Measurements from ENCODE around the gene GMEB2. TPM values are rescaled to one million over a fixed set of nuclear protein-coding genes. Genes with fewer than 3 reads are reported as not detected.

Gene GMEB2
- total RNA-seq, 3 donors from 2014 or later (not counting 1 experiment from before 2014, with no cell fraction given): 11.7 to 15.1 (median 14.6) TPM

- H3K27ac ChIP-seq (ENCODE audit: low read length): no peak overlapping the region
- H3K9me3 ChIP-seq (ENCODE audit: control insufficient read depth, insufficient read depth, low read length): peaks cover 9% of the 10 kb centered on the region
- Mint-ChIP-seq H3K36me3 (no peaks in the 10 kb centered on the region), H3K4me3 (no peak overlapping the region), H3K4me1 (peaks cover 7 to 11% of the 10 kb centered on the region in 2 donors), H3K9me3 (no peaks in the 10 kb centered on the region), H3K27me3 (ENCODE audit: low read depth in 2 of 2) (no peaks in the 10 kb centered on the region), H3K27ac (no peak overlapping the region)
- no peaks in the 10 kb centered on the region for H3K27me3 ChIP-seq (ENCODE audit: control insufficient read depth, insufficient read depth, low read length)
- no peak overlapping the region for H3K4me3 ChIP-seq (ENCODE audit: low read length)
- WGBS (ENCODE audit: insufficient coverage): 96% methylated on average over 33 of the region's 33 CpGs
- H3K36me3 ChIP-seq (ENCODE audit: control insufficient read depth, insufficient read depth, low read length): peaks cover 34% of the 10 kb centered on the region
- intact Hi-C loops (cut with micrococcal nuclease): no loop called here
- ATAC-seq (no peak), DNase-seq (no peak)
- TF ChIP-seq CTCF (IDR thresholded peaks at IDR 0.05): no peak
- no peaks in the 10 kb centered on the region for H3K4me1 ChIP-seq (ENCODE audit: control insufficient read depth, insufficient read depth, low read length)
Observed at GRCh38 chr20:63598479-63599395, 28.2 kb downstream of the GMEB2 start.

GRCh38 chr20:63597651-63598478 is 29.0 kb downstream of the GMEB2 start:
- intact Hi-C loops (cut with micrococcal nuclease): no loop called here
- WGBS (ENCODE audit: insufficient coverage): 95% methylated on average over 23 of the region's 23 CpGs
- DNase-seq: no peak
- no peak for TF ChIP-seq CTCF (IDR thresholded peaks at IDR 0.05)
- Mint-ChIP-seq H3K27me3 (ENCODE audit: low read depth in 2 of 2) (no peaks in the 10 kb centered on the region), H3K4me1 (peaks cover 5 to 11% of the 10 kb centered on the region in 2 donors), H3K36me3 (no peaks in the 10 kb centered on the region), H3K27ac (no peak overlapping the region), H3K9me3 (no peaks in the 10 kb centered on the region), H3K4me3 (no peak overlapping the region)
- Histone ChIP-seq H3K27ac (ENCODE audit: low read length) (no peak overlapping the region), H3K27me3 (ENCODE audit: control insufficient read depth, insufficient read depth, low read length) (no peaks in the 10 kb centered on the region), H3K36me3 (ENCODE audit: control insufficient read depth, insufficient read depth, low read length) (peaks cover 35% of the 10 kb centered on the region), H3K4me1 (ENCODE audit: control insufficient read depth, insufficient read depth, low read length) (no peaks in the 10 kb centered on the region), H3K9me3 (ENCODE audit: control insufficient read depth, insufficient read depth, low read length) (peaks cover 9% of the 10 kb centered on the region), H3K4me3 (ENCODE audit: low read length) (no peak overlapping the region)
- ATAC-seq: no peak

GRCh38 chr20:63596423-63596822 is 30.5 kb downstream of the GMEB2 start:
- H3K36me3 Mint-ChIP-seq: no peaks in the 10 kb centered on the region
- no peak overlapping the region for H3K27ac Mint-ChIP-seq
- Histone ChIP-seq H3K27me3 (ENCODE audit: control insufficient read depth, insufficient read depth, low read length) (no peaks in the 10 kb centered on the region), H3K4me3 (ENCODE audit: low read length) (no peak overlapping the region), H3K36me3 (ENCODE audit: control insufficient read depth, insufficient read depth, low read length) (peaks cover 42% of the 10 kb centered on the region), H3K9me3 (ENCODE audit: control insufficient read depth, insufficient read depth, low read length) (peaks cover 1% of the 10 kb centered on the region), H3K4me1 (ENCODE audit: control insufficient read depth, insufficient read depth, low read length) (no peaks in the 10 kb centered on the region), H3K27ac (ENCODE audit: low read length) (no peak overlapping the region)
- no peak for TF ChIP-seq CTCF (IDR thresholded peaks at IDR 0.05)
- peaks cover 0 to 11% of the 10 kb centered on the region in 2 donors for H3K4me1 Mint-ChIP-seq
- intact Hi-C loops (cut with micrococcal nuclease): no loop called here
- H3K9me3 Mint-ChIP-seq: no peaks in the 10 kb centered on the region
- no peaks in the 10 kb centered on the region for H3K27me3 Mint-ChIP-seq (ENCODE audit: low read depth in 2 of 2)
- DNase-seq (no peak), ATAC-seq (no peak)
- 99% methylated on average over 6 of the region's 6 CpGs for WGBS (ENCODE audit: insufficient coverage)
- H3K4me3 Mint-ChIP-seq: no peak overlapping the region

All from natural killer cell (primary cell).